Spleen (tissue), 11 donors: ENCODE results near the gene EVC. TPM values are rescaled to one million over a fixed set of nuclear protein-coding genes. Genes with fewer than 3 reads are reported as not detected.

ENCODE experiments used
- DNase-seq: peaks from one replicate; pipeline ENCODE4 v3.0.0-alpha.2; 2020
- H3K27ac ChIP-seq, 8 donors: fragments of 200-600 bp; sonication (generic) in 7 of 8; 1 replicate in 4 of 8; 2 replicates in 4 of 8; pipeline versions ENCODE4 v1.5.0 to v1.8.0; 2016 to 2021; ENCODE audit warnings: inconsistent platforms in 4 of 8, mild to moderate bottlenecking in 4 of 8, moderate library complexity in 1 of 8
- H3K27me3 ChIP-seq, 7 donors: fragments of 200-600 bp; sonication (generic) in 6 of 7; replicated peaks in 1 of 7; 1 replicate in 4 of 7; 2 replicates in 3 of 7; pipeline versions ENCODE4 v1.5.0 to v1.8.0; 2016 to 2021; ENCODE audit warnings: inconsistent platforms in 3 of 7, mild to moderate bottlenecking in 1 of 7
- H3K36me3 ChIP-seq, 6 donors: fragments of 200-600 bp; sonication (generic) in 5 of 6; 1 replicate in 4 of 6; 2 replicates in 2 of 6; pipeline versions ENCODE4 v1.5.0 to v1.8.0; 2016 to 2021; ENCODE audit warnings: inconsistent platforms in 2 of 6
- H3K4me1 ChIP-seq, 6 donors: fragments of 200-600 bp; sonication (generic) in 5 of 6; 1 replicate in 3 of 6; 2 replicates in 3 of 6; pipeline versions ENCODE4 v1.5.0 to v1.8.0; 2016 to 2021; ENCODE audit warnings: inconsistent platforms in 3 of 6
- H3K4me3 ChIP-seq, 8 donors: fragments of 200-600 bp; sonication (generic) in 7 of 8; 1 replicate in 4 of 8; 2 replicates in 4 of 8; pipeline versions ENCODE4 v1.5.0 to v1.8.0; 2016 to 2021; ENCODE audit warnings: inconsistent platforms in 4 of 8, mild to moderate bottlenecking in 4 of 8, moderate library complexity in 2 of 8
- H3K9me3 ChIP-seq, 8 donors: fragments of 200-600 bp; sonication (generic) in 7 of 8; 1 replicate in 4 of 8; 2 replicates in 4 of 8; pipeline versions ENCODE4 v1.5.0 to v1.8.0; 2016 to 2021; ENCODE audit warnings: inconsistent platforms in 4 of 8
- POLR2A ChIP-seq, 3 donors: fragments of 450-650 bp; IDR thresholded peaks; one replicate each; pipeline ENCODE4 v1.5.1; 2017; ENCODE audit warnings: antibody characterized with exemption in 3 of 3, mild to moderate bottlenecking in 1 of 3
- POLR2AphosphoS5 ChIP-seq, 3 donors: sonication (generic); formaldehyde crosslinking; IDR thresholded peaks; one replicate each; pipeline ENCODE4 v1.5.1; 2017; ENCODE audit warnings: antibody characterized with exemption in 3 of 3
- WGBS, 5 donors: extraction: QIAGEN DNeasy Blood & Tissue Kit in 3 of 5; methylation state at CpG; one replicate each; pipeline versions ENCODE4 v1.1.5 to v1.1.7; 2013 to 2018; 5-methylcytosine and 5-hydroxymethylcytosine counted together
- intact Hi-C: fragments of 100-400 bp; cut with DNase I; formaldehyde crosslinking; loops from one replicate; pipeline ENCODE4 v1.15.0; 2023; ENCODE audit warnings: low total_unique reads
- polyA plus RNA-seq, 3 donors: library from polyadenylated mRNA; stranded (reverse); fragments of 200-250 nt; gene quantifications; one replicate each; pipeline ENCODE4 v1.2.1, GENCODE V29; 2013
- total RNA-seq, 7 donors: library from RNA; depleted of rRNA in 3 of 7; stranded (reverse); fragments of >200 nt in 3 of 7; fragmentation: NEBNext Ultra II Directional in 4 of 7; extraction: Animal tissue kit (Norgen Biotek cat#: 25700) in 4 of 7; gene quantifications; one replicate each; pipeline versions ENCODE4 v1.1.0 to v1.2.1, GENCODE V29; 2016 to 2021
- TF ChIP-seq, protein P1 (sequence below), 11 experiments: fragments of 200-600 bp in 7 of 11; fragments of 450-650 bp in 4 of 11; sonication (generic) in 4 of 11; IDR thresholded peaks in 8 of 11; conservative IDR thresholded peaks in 3 of 11; 1 replicate in 7 of 11; 2 replicates in 4 of 11; pipeline versions ENCODE4 v1.4.0 to v1.8.0; 2016 to 2021; ENCODE audit warnings: antibody characterized with exemption in 11 of 11, inconsistent platforms in 4 of 11, mild to moderate bottlenecking in 1 of 11
- donor health status: healthy with polysubstance abuse.
- donor health status: DM: no; HTN: no; CAD: no; lungs with moderate emphysema.
- donor health status: DM: no; HTN: no; CAD: no.
- donor health status: Bipolar disorder and iron deficiency.
- donor health status: healthy.
- donor health status: DM: no; HTN: no; CAD: no.
- donor health status: DM: yes; HTN: yes; CAD: no.

EVC gene
- total and polyA plus RNA-seq, 10 donors: 0.20 to 13.3 (median 6.9) TPM

GRCh38 chr4:5816851-5817375, 105.9 kb downstream of the EVC start:
- Histone ChIP-seq H3K9me3 (no peaks in the 10 kb centered on the region), H3K4me1 (no peaks in the 10 kb centered on the region), H3K27ac (no peak overlapping the region), H3K36me3 (no peaks in the 10 kb centered on the region), H3K4me3 (no peak overlapping the region), H3K27me3 (peaks cover 0 to 10% (median 0%) of the 10 kb centered on the region in 7 donors)
- 79 to 92% (median 89%) methylated on average over 12 of the region's 12 CpGs for WGBS, 5 donors
- TF ChIP-seq, protein P1, sequence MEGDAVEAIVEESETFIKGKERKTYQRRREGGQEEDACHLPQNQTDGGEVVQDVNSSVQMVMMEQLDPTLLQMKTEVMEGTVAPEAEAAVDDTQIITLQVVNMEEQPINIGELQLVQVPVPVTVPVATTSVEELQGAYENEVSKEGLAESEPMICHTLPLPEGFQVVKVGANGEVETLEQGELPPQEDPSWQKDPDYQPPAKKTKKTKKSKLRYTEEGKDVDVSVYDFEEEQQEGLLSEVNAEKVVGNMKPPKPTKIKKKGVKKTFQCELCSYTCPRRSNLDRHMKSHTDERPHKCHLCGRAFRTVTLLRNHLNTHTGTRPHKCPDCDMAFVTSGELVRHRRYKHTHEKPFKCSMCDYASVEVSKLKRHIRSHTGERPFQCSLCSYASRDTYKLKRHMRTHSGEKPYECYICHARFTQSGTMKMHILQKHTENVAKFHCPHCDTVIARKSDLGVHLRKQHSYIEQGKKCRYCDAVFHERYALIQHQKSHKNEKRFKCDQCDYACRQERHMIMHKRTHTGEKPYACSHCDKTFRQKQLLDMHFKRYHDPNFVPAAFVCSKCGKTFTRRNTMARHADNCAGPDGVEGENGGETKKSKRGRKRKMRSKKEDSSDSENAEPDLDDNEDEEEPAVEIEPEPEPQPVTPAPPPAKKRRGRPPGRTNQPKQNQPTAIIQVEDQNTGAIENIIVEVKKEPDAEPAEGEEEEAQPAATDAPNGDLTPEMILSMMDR (IDR thresholded peaks at IDR 0.05 in 8 of 11, conservative IDR thresholded peaks at IDR 0.05 in 3 of 11): no peak
- TF ChIP-seq POLR2AphosphoS5 (IDR thresholded peaks at IDR 0.05) (no peak), POLR2A (IDR thresholded peaks at IDR 0.05) (no peak)
- intact Hi-C loops: loop anchor here (10.0 kb wide), 1 partner anchor 1322 kb away; no protein-coding TSS in a partner anchor
- no peak for DNase-seq

GRCh38 chr4:5821665-5822358, 110.8 kb downstream of the EVC start:
- no peaks in the 10 kb centered on the region for H3K36me3 ChIP-seq
- peaks cover 0 to 5% (median 2%) of the 10 kb centered on the region in 6 donors for H3K4me1 ChIP-seq
- WGBS, 5 donors: 73 to 83% (median 76%) methylated on average over 17 to 18 of the region's 18 CpGs
- H3K4me3 ChIP-seq: no peak overlapping the region
- DNase-seq: peak; percentile 63
- no peak overlapping the region for H3K27ac ChIP-seq
- intact Hi-C loops: loop anchor here (10.0 kb wide), 1 partner anchor 163 kb away; no protein-coding TSS in a partner anchor
- H3K27me3 ChIP-seq: peaks cover 0 to 7% (median 0%) of the 10 kb centered on the region in 7 donors
- TF ChIP-seq POLR2AphosphoS5 (IDR thresholded peaks at IDR 0.05) (no peak), POLR2A (IDR thresholded peaks at IDR 0.05) (no peak)
- TF ChIP-seq, protein P1 (IDR thresholded peaks at IDR 0.05 in 8 of 11, conservative IDR thresholded peaks at IDR 0.05 in 3 of 11): peak in 8 of 11 experiments; percentile 17 to 56 (median 40)
- H3K9me3 ChIP-seq: no peaks in the 10 kb centered on the region

GRCh38 chr4:5822619-5823018, 111.6 kb downstream of the EVC start:
- intact Hi-C loops: loop anchor here (10.0 kb wide), 1 partner anchor 162 kb away; no protein-coding TSS in a partner anchor
- Histone ChIP-seq H3K27me3 (peaks cover 0 to 12% (median 0%) of the 10 kb centered on the region in 7 donors), H3K4me3 (no peak overlapping the region), H3K4me1 (peaks cover 0 to 14% (median 7%) of the 10 kb centered on the region in 6 donors), H3K36me3 (no peaks in the 10 kb centered on the region), H3K27ac (no peak overlapping the region), H3K9me3 (no peaks in the 10 kb centered on the region)
- TF ChIP-seq POLR2A (IDR thresholded peaks at IDR 0.05) (no peak), POLR2AphosphoS5 (IDR thresholded peaks at IDR 0.05) (no peak)
- TF ChIP-seq, protein P1 (IDR thresholded peaks at IDR 0.05 in 8 of 11, conservative IDR thresholded peaks at IDR 0.05 in 3 of 11): no peak
- 26 to 57% (median 40%) methylated on average over 5 of the region's 5 CpGs for WGBS, 5 donors
- DNase-seq: no peak
